ENCODE data around the gene LMNTD2. TPM values are rescaled to one million over a fixed set of nuclear protein-coding genes. Genes with fewer than 3 reads are reported as not detected.

LMNTD2 gene
- total and polyA plus RNA-seq, 10 donors: 3.9 to 10.1 (median 5.7) TPM

DNA sequence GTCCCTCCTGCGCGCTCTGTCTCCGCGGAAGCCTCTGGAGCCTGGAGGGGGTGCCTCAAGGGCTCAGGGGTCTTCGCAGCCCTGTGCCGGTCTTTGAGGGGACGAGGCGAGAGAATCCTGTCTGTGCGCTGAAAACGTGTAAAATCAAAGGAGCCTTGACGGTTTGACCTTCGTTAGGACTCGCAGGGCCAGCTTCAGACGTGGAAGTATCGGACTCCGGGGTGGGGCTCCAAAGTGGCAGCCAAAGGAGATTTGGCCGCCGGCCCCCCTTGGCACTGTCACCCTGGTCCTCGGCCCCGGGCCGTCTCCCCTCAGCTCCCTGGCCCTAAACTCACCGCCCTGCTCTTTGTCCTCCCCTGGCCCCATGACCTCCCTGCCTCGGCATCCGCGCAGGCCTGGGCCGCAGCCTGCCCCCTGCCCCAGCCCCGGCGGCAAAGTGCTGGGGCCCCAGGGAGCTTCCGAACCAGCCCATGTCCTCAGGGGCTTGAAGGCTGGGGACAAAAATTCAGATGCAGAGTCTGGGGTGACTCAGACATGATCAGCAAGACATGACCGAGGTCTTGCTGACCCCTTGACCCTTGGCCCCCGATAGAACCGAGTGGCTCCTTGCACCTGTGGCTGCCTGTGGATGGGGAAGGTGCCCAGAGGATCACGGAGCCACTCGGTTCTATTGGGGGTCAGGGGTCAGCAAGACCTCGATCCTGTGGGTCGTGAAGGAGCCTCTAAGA is 8.8 kb upstream of the LMNTD2 start:
- H3K27me3 ChIP-seq (replicated peaks in 1 of 7): peaks cover 0 to 26% (median 3%) of the 10 kb centered on the region in 7 donors
- WGBS, 5 donors: 41 to 54% (median 46%) methylated on average over 24 to 36 of the region's 36 CpGs
- peak; percentile 78 for DNase-seq
- peak overlapping the region; percentile 60 to 88 (median 75) for H3K27ac ChIP-seq
- TF ChIP-seq POLR2A (IDR thresholded peaks at IDR 0.05) (no peak), POLR2AphosphoS5 (IDR thresholded peaks at IDR 0.05) (no peak), CTCF (IDR thresholded peaks at IDR 0.05 in 8 of 11, conservative IDR thresholded peaks at IDR 0.05 in 3 of 11) (no peak)
- no peaks in the 10 kb centered on the region for H3K36me3 ChIP-seq
- peaks cover 5 to 29% (median 16%) of the 10 kb centered on the region in 6 donors for H3K4me1 ChIP-seq
- no peaks in the 10 kb centered on the region for H3K9me3 ChIP-seq
- intact Hi-C loops (cut with DNase I; ENCODE audit: low total_unique reads): no loop called here
- H3K4me3 ChIP-seq: peak overlapping the region; percentile 34 to 82 (median 53)

DNA sequence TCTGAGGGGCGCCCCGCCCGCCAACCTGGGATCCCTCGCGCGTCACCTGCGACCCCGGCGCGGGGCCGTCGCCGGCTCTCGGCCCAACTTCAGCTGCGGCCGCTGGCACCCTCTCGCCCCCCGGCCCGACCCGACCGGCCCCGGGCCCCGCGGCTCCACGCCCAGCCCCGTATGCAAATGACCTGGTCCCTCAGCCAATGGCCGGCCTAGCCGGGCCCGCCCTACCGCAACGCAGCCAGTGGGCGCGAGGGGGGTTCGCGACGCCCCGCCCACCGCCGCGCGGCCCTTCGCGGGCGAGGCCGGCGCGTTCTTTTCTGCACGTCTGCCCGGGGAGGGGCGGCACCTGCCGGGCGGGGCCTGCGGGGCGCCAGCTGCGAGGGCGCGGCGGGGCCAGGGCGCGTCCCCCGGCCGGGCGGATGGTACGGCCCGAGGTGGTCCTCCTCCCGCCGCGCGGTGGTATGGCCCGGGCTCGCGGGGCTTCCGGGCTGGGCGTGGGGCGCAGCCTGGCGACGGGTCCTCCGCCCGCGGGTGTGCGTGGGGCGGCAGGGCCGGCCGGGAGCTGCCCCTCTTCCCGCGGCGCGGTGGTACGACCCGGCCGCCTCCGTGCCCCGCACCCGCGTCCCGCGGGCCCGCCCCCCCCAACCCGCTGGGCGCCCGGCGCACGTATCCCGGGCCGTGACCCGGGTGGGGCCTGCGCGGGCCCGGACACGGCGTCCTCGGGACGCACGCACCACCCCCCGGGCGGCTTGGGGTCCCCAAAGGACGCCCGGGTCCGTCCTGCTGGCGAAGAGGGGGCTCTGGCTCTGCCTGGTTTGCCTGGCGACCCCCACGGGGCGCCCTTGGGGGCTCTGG is 8.0 kb upstream of the LMNTD2 start:
- H3K36me3 ChIP-seq: peaks cover 0 to 7% (median 0%) of the 10 kb centered on the region in 6 donors
- H3K9me3 ChIP-seq: no peaks in the 10 kb centered on the region
- peaks cover 0 to 23% (median 0%) of the 10 kb centered on the region in 7 donors for H3K27me3 ChIP-seq (replicated peaks in 1 of 7)
- peak; percentile 97 for DNase-seq
- peak in 1 of 11 experiments; percentile 21 for TF ChIP-seq CTCF (IDR thresholded peaks at IDR 0.05 in 8 of 11, conservative IDR thresholded peaks at IDR 0.05 in 3 of 11)
- peak; percentile 74 to 81 (median 76) for TF ChIP-seq POLR2AphosphoS5 (IDR thresholded peaks at IDR 0.05)
- peak in 1 of 3 donors; percentile 8 for TF ChIP-seq POLR2A (IDR thresholded peaks at IDR 0.05)
- 0 to 3% (median 1%) methylated on average over 1 to 123 of the region's 123 CpGs for WGBS, 5 donors
- H3K4me1 ChIP-seq: peaks cover 5 to 26% (median 14%) of the 10 kb centered on the region in 6 donors
- peak overlapping the region; percentile 60 to 88 (median 75) for H3K27ac ChIP-seq
- intact Hi-C loops (cut with DNase I; ENCODE audit: low total_unique reads): no loop called here
- peak overlapping the region; percentile 34 to 82 (median 53) for H3K4me3 ChIP-seq

DNA sequence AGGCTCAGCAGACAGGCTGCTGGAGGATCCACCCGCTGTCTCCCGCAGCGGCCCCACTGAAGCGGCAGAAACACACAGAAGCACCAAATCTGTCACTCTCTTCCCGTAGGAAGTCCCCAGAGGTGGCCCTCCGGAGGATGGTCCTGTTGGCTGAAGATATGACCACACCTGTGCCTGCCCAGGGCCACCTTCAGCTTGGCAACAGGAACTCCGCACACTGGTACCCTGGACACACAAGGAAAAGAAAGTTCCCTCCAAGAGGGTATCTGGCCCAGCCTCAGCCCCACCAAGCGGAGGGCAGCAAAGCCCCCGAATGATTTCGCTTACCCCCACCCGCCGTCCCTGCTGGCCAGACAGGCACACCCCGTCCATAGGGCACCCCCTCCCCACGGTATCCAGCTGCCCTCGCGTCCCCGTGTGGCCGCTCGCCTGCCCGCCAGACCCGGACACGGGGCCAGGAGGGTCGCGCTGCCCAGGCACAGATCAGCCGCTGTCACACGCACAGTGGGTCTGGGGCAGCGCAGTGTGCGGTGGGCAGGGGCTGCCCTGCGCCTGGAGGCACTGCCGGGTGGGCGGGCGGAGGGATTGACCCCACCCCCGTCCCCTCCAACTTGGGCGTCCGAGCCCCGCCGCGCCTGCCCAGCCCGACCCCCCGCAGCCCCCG is 7.2 kb upstream of the LMNTD2 start:
- Histone ChIP-seq H3K4me1 (peaks cover 5 to 29% (median 14%) of the 10 kb centered on the region in 6 donors), H3K27ac (peak overlapping the region; percentile 38 to 88 (median 66)), H3K4me3 (peak overlapping the region; percentile 16 to 82 (median 53)), H3K9me3 (no peaks in the 10 kb centered on the region), H3K36me3 (peaks cover 0 to 15% (median 3%) of the 10 kb centered on the region in 6 donors), H3K27me3 (replicated peaks in 1 of 7) (peaks cover 0 to 20% (median 0%) of the 10 kb centered on the region in 7 donors)
- peak; percentile 87 for DNase-seq
- intact Hi-C loops (cut with DNase I; ENCODE audit: low total_unique reads): no loop called here
- WGBS, 5 donors: 27 to 49% (median 35%) methylated on average over 16 to 41 of the region's 41 CpGs
- TF ChIP-seq POLR2A (IDR thresholded peaks at IDR 0.05) (no peak), POLR2AphosphoS5 (IDR thresholded peaks at IDR 0.05) (no peak), CTCF (IDR thresholded peaks at IDR 0.05 in 8 of 11, conservative IDR thresholded peaks at IDR 0.05 in 3 of 11) (no peak)

All from spleen (tissue), 11 donors.